GM21526 (cell line): ENCODE data around the gene TUBB3.

Experiments
- ATAC-seq: cut with Tn5 transposase; IDR thresholded peaks from one replicate; pipeline ENCODE4 v1.9.1; 2021; ENCODE audit warnings: moderate library complexity; ENCODE audit not compliant: unreplicated experiment, low FRiP score

TUBB3 gene

DNA sequence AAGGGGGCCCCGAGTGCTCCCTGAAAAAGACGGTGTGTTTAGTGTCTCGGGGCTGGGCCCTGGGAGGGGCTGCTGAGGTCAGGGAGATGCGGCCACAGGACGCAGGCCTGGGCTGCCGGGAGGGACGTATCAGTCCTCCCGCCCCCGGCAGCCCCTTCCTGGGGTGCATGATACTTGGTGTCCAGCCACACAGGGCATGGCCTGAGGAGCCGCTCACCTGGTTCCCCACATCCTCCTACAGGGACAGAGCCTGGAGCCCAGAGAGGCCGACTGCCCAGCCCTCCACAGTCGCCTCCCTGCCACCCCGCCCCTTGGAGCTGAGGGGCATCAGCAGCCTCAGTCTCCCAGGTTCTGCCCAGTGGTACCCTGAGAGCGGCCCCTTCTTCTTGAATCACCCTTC, 13.4 kb downstream of the TUBB3 start:
- no peak for ATAC-seq

GRCh38 chr16:89936981-89937380, 13.8 kb downstream of the TUBB3 start:
- ATAC-seq: no peak

DNA sequence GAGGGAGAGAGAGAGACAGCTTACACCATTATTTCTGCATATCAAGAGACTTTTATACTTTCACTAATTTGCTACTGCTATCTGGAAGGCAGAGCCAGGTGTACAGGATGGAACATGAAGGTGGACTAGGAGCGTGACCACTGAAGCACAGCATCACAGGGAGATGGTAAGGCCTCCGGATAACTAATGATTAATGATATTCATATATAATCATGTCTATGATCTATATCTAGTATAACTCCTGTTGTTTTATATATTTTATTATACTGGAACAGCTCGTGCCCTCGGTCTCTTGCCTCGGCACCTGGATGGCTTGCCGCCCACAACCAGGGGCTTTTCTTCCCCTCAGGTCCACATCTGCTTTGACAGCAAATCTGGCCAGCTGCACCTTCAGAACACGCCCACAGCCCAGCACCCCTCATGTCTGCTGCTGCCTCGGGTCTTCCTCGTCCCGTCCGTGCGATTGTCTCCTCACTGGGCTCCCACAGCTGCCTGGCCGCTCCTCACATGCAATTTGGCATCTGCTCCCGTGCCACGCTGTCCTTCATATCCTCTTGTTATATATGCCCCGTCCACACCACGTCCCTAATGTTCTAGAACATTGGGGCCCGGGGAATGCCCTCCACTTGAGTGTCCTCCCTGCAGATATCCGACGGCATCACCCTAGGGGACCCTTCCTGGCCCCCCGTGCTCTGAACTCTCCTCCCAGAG, 15.2 kb downstream of the TUBB3 start:
- no peak for ATAC-seq

DNA sequence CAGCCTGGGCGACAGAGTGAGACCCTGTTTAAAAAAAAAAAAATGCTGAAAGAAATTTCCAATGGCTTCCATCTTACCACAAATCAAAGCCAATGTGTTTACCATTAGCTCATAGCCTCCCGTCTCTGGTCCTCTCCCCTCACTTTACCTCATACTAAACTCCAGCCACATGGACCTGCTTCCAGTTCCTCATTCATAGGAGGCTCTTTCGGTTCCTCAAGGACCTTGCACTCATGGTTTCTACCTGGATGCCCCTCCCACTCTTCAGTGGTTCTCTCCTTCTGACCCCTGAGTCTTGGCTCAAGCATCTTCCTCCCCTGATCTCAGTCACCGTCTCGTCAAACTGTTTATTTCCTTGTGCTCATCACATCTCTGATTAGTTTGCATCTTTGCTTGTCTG, 21.6 kb downstream of the TUBB3 start:
- no peak for ATAC-seq

DNA sequence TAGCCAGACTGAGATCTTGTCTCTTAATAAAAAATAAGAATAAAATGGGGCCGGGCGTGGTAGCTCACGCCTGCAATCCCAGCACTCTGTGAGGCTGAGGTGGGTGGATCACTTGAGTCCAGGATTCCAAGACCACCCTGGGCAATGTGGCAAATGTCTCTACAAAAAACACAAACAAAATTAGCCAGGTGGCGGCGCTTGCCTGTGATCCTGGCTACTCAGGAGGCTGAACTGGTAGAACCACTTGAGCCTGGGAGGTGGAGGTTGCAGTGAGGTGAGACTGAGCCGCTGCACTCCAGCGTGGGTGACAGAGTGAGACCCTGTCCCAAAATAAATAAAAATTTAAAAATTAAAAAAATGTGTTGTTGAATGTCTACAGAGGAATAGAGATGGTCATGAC, 22.5 kb downstream of the TUBB3 start:
- ATAC-seq: no peak

DNA sequence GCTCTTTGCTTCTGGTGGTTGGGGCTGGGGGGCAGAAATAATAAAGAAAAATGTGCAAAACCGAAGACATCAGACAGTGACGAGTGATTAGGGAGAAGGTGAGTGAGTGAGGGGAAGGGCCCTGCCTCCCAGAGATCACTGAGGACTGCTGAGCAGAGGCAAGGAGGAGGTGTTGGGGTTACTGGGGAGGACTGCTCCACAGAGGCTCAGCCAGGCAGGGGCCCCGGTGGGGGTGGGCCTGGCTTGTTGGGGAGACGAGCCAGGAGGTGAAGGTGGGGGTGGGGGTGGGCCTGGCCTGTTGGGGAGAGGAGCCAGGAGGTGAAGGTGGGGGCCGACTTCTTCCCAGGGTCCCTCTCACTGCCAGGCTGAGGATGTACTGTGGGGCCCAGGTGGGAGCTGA, 23.4 kb downstream of the TUBB3 start:
- no peak for ATAC-seq

- no peak for ATAC-seq
These were observed 26.1 kb downstream of the TUBB3 start for GRCh38 chr16:89949121-89949742.

GRCh38 chr16:89949756-89950155, 26.6 kb downstream of the TUBB3 start:
- no peak for ATAC-seq

DNA sequence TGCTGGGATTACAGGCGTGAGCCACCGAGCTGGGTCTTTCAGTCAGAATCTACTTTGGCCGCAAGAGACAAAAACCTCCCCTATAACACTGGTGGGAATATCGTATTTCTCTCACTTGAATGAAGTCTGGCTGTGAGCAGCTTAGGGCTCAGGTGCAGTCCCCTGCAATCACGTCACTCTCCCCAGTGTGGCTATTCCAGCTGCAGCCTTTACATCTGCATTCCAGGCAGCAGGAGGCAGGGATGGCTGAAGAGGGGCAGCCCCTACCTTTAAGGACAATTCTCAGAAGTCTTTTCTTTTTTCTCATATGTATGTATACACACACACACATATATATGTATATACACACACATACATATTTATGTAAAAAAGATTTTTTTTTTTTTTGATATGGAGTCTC, 28.4 kb downstream of the TUBB3 start:
- ATAC-seq: no peak

DNA sequence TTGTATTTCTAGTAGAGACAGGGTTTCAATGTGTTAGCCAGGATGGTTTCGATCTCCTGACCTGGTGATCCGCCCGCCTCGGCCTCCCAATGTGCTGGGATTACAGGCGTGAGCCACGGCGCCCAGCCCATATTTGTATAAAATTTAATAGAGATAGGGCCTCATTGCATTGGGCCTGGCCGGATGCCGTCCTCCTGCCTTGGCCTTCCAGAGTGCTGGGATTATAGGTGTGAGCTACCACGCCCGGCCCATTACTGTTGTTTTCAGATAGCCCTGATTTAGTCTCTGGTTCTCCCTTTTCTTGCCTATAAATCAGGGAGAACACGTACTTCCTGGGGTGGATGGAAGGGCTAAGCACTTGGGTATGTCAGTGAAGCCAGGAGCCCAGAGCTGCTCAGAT, 28.9 kb downstream of the TUBB3 start:
- no peak for ATAC-seq

GRCh38 chr16:89952551-89952950, 29.4 kb downstream of the TUBB3 start:
- ATAC-seq: no peak

- peak; percentile 49 for ATAC-seq
These were observed 30.7 kb downstream of the TUBB3 start for GRCh38 chr16:89953671-89954406.

- ATAC-seq: no peak
These were observed 31.3 kb downstream of the TUBB3 start for GRCh38 chr16:89954462-89954861.

GRCh38 chr16:89955001-89955685, 32.0 kb downstream of the TUBB3 start:
- no peak for ATAC-seq

GRCh38 chr16:89956505-89957215, 33.5 kb downstream of the TUBB3 start:
- ATAC-seq: no peak

- no peak for ATAC-seq
These were observed 34.2 kb downstream of the TUBB3 start for GRCh38 chr16:89957216-89957785.

- no peak for ATAC-seq
These were observed 34.9 kb downstream of the TUBB3 start for GRCh38 chr16:89958068-89958467.

DNA sequence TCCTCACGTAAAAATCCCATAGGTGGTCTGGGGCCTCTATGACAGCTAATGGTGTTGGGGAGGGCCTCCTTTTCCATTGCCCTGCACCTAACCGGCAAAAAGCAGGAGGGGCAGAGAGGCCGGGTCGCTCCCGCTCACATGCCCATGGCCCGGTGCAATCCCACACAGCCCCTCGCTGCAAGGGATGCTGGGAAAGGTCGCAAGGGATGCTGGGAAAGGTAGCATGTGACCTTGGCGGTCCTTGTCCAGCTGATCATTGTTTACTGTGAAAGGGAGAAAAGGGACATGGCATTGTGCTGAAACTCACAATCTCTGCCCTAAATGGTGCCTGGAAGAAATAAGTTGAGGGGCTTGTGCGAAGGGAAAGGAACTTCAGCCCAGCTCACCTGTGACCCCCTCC, 35.5 kb downstream of the TUBB3 start:
- no peak for ATAC-seq

DNA sequence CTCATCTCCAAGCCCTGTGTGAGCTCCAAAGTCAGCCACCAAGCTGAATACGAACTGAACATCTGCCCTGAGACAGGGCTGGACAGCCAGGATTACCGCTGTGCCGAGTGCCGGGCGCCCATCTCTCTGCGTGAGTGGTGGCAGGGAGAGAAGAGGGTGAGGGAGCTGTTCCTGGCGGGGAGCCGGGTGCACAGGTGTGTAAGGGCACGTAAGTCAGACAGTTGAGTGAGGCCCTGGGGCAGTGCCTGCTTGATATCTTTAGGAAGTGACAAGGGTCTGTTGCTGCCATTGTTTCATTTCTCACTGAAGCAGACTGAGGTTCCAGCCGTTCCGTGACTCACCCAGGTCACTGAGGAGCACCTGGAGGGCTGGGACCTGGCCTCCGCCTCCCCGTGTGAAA, 37.8 kb downstream of the TUBB3 start:
- ATAC-seq: no peak

DNA sequence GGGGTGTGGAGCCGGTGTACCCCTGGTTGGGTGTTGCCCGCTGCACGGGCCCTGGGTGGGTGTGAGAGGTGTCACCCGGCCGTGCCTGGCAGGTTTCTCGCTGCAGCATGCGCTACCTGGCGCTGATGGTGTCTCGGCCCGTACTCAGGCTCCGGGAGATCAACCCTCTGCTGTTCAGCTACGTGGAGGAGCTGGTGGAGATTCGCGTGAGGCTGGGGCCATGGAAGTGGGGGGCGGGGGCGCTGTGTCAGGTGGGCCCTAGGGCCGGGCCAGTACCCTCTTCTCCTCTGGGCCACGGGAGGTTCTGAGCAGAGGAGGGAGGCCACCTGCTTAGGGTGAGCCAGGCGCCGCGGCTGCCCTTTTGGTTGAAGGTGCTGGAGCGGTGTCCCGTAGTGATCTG, 38.8 kb downstream of the TUBB3 start:
- no peak for ATAC-seq
